Mesendoderm (in vitro differentiated cells): ENCODE measurements around the gene FAHD2A. TPM values are rescaled to one million over a fixed set of nuclear protein-coding genes. Genes with fewer than 3 reads are reported as not detected.
A peak's percentile ranks its signal among the peaks of the same experiment; 100 is the strongest.

Experiments used
- DNase-seq: peaks from one replicate; pipeline ENCODE4 v3.0.0; 2013
- H2AK5ac ChIP-seq: 2 replicates; pipeline ENCODE4 v1.6.1; 2013; ENCODE audit warnings: low read length, inconsistent platforms
- H2BK120ac ChIP-seq: 2 replicates; pipeline ENCODE4 v1.6.1; 2013; ENCODE audit warnings: low read depth, mild to moderate bottlenecking, low read length, moderate library complexity, mixed read lengths
- H2BK15ac ChIP-seq: replicated peaks from 2 replicates; pipeline ENCODE4 v1.6.1; 2013; ENCODE audit warnings: low read depth, mild to moderate bottlenecking, moderate library complexity
- H2BK5ac ChIP-seq: 2 replicates; pipeline ENCODE4 v1.6.1; 2013; ENCODE audit warnings: low read length, inconsistent platforms
- H3K18ac ChIP-seq: 2 replicates; pipeline ENCODE4 v1.6.1; 2013; ENCODE audit warnings: mild to moderate bottlenecking, low read length, mixed read lengths
- H3K23ac ChIP-seq: one replicate; pipeline ENCODE4 v1.6.1; 2013; ENCODE audit warnings: low read length
- H3K27ac ChIP-seq: 2 replicates; pipeline ENCODE4 v1.5.1; 2013; ENCODE audit warnings: low read depth, mild to moderate bottlenecking, inconsistent platforms, low read length, moderate library complexity
- H3K27me3 ChIP-seq: 2 replicates; pipeline ENCODE4 v1.6.1; 2013; ENCODE audit warnings: low read length, control low read depth, mild to moderate bottlenecking, inconsistent platforms; ENCODE audit not compliant: insufficient read depth, poor library complexity
- H3K36me3 ChIP-seq: 2 replicates; pipeline ENCODE4 v1.6.1; 2013; ENCODE audit warnings: low read length, inconsistent platforms; ENCODE audit not compliant: control insufficient read depth, insufficient read depth
- H3K4ac ChIP-seq: one replicate; pipeline ENCODE4 v1.6.1; 2013; ENCODE audit warnings: low read depth, mild to moderate bottlenecking, low read length, moderate library complexity
- H3K4me1 ChIP-seq: 2 replicates; pipeline ENCODE4 v1.6.1; 2013; ENCODE audit warnings: low read depth, low read length, inconsistent platforms; ENCODE audit not compliant: control insufficient read depth
- H3K4me2 ChIP-seq: 2 replicates; pipeline ENCODE4 v1.6.1; 2013; ENCODE audit warnings: low read length
- H3K4me3 ChIP-seq: 2 replicates; pipeline ENCODE4 v1.5.1; 2013; ENCODE audit warnings: mild to moderate bottlenecking, low read length
- H3K56ac ChIP-seq: one replicate; pipeline ENCODE4 v1.6.1; 2013; ENCODE audit warnings: low read length
- H3K79me1 ChIP-seq: 2 replicates; pipeline ENCODE4 v1.6.1; 2013; ENCODE audit warnings: low read length, inconsistent platforms
- H3K79me2 ChIP-seq: 2 replicates; pipeline ENCODE4 v1.6.1; 2013; ENCODE audit warnings: mild to moderate bottlenecking, low read length; ENCODE audit not compliant: control insufficient read depth, insufficient read depth
- H3K9ac ChIP-seq: 2 replicates; pipeline ENCODE4 v1.6.1; 2013; ENCODE audit warnings: low read length, inconsistent platforms
- H4K5ac ChIP-seq: one replicate; pipeline ENCODE4 v1.6.1; 2013; ENCODE audit warnings: low read length
- H4K8ac ChIP-seq: one replicate; pipeline ENCODE4 v1.6.1; 2013; ENCODE audit warnings: low read depth, mild to moderate bottlenecking, control low read depth, low read length, moderate library complexity
- WGBS: extraction: QIAGEN DNeasy Blood & Tissue Kit; methylation state at CpG from one replicate; pipeline ENCODE4 v1.1.7; 2013; ENCODE audit warnings: low lambda C conversion rate, missing lambda C conversion rate; ENCODE audit not compliant: insufficient coverage; ENCODE audit errors: extremely low coverage; 5-methylcytosine and 5-hydroxymethylcytosine counted together
- polyA plus RNA-seq, 2 experiments: library from polyadenylated mRNA; stranded (reverse); fragments of 200-250 nt; gene quantifications; one replicate each; pipeline ENCODE4 v1.2.3, GENCODE V29; 2013

FAHD2A gene
- 15.4 TPM for polyA plus RNA-seq (2013, experiment 1 of 2)
- polyA plus RNA-seq (2013, experiment 2 of 2) = 15.0 TPM

GRCh38 chr2:95402370-95403203, at the start of gene FAHD2A:
Gene FAHD2A, plus strand, starts transcription at chr2:95402708. Its CDS starts 2,851 bp downstream, at chr2:95405559.
- H3K79me2 ChIP-seq = peaks cover 9% of the 10 kb centered on the region
- peak; percentile 95 for DNase-seq
- H3K4me3 ChIP-seq = peak within 1 kb of the TSS; percentile 93
- H3K56ac ChIP-seq = peak within 1 kb of the TSS; percentile 96
- no peak within 1 kb of the TSS for H2BK15ac ChIP-seq
- H3K36me3 ChIP-seq = no peaks in the 10 kb centered on the region
- H2BK5ac ChIP-seq = no peak within 1 kb of the TSS
- no peak within 1 kb of the TSS for H4K8ac ChIP-seq
- no peaks in the 10 kb centered on the region for H3K27me3 ChIP-seq
- peak within 1 kb of the TSS; percentile 91 for H3K9ac ChIP-seq
- peaks cover 3% of the 10 kb centered on the region for H3K79me1 ChIP-seq
- H3K4me2 ChIP-seq = peak within 1 kb of the TSS; percentile 77
- H3K23ac ChIP-seq = peak within 1 kb of the TSS; percentile 45
- H3K18ac ChIP-seq = peak within 1 kb of the TSS; percentile 34
- no peak within 1 kb of the TSS for H4K5ac ChIP-seq
- H2BK120ac ChIP-seq = no peak within 1 kb of the TSS
- H2AK5ac ChIP-seq = no peak within 1 kb of the TSS
- peak within 1 kb of the TSS; percentile 44 for H3K4ac ChIP-seq
- no peak within 1 kb of the TSS for H3K27ac ChIP-seq
- H3K4me1 ChIP-seq = no peaks in the 10 kb centered on the region
- no CpG with 5 or more reads among the region's 64 CpGs for WGBS

- no peak for DNase-seq
- no peak overlapping the region for H3K18ac ChIP-seq
- no CpG with 5 or more reads among the region's 10 CpGs for WGBS
- H4K8ac ChIP-seq = no peak overlapping the region
- no peaks in the 10 kb centered on the region for H3K4me1 ChIP-seq
- H3K4ac ChIP-seq = no peak overlapping the region
- no peak overlapping the region for H2BK5ac ChIP-seq
- H3K27ac ChIP-seq = no peak overlapping the region
- no peaks in the 10 kb centered on the region for H3K79me1 ChIP-seq
- H3K36me3 ChIP-seq = no peaks in the 10 kb centered on the region
- no peak overlapping the region for H3K23ac ChIP-seq
- H3K4me3 ChIP-seq = no peak overlapping the region
- H2AK5ac ChIP-seq = no peak overlapping the region
- no peaks in the 10 kb centered on the region for H3K79me2 ChIP-seq
- no peak overlapping the region for H2BK120ac ChIP-seq
- H3K4me2 ChIP-seq = no peak overlapping the region
- no peak overlapping the region for H4K5ac ChIP-seq
- no peaks in the 10 kb centered on the region for H3K27me3 ChIP-seq
- H3K56ac ChIP-seq = no peak overlapping the region
- H2BK15ac ChIP-seq = no peak overlapping the region
- H3K9ac ChIP-seq = no peak overlapping the region
Measured at GRCh38 chr2:95353055-95353575, 49.4 kb upstream of the FAHD2A start.

GRCh38 chr2:95353613-95354468, 48.7 kb upstream of the FAHD2A start:
- Histone ChIP-seq H3K56ac (no peak overlapping the region), H2BK5ac (no peak overlapping the region), H3K4me3 (no peak overlapping the region), H3K9ac (no peak overlapping the region), H4K5ac (no peak overlapping the region), H3K4me1 (no peaks in the 10 kb centered on the region), H2BK15ac (no peak overlapping the region), H3K79me1 (no peaks in the 10 kb centered on the region), H3K36me3 (no peaks in the 10 kb centered on the region), H3K23ac (no peak overlapping the region), H2AK5ac (no peak overlapping the region), H3K18ac (no peak overlapping the region), H3K4ac (no peak overlapping the region), H2BK120ac (no peak overlapping the region), H3K79me2 (no peaks in the 10 kb centered on the region), H3K4me2 (no peak overlapping the region), H4K8ac (no peak overlapping the region), H3K27me3 (no peaks in the 10 kb centered on the region), H3K27ac (no peak overlapping the region)
- no peak for DNase-seq
- WGBS = no CpG with 5 or more reads among the region's 22 CpGs

GRCh38 chr2:95354469-95354901, 48.0 kb upstream of the FAHD2A start:
- Histone ChIP-seq H3K79me2 (no peaks in the 10 kb centered on the region), H3K4ac (no peak overlapping the region), H2AK5ac (no peak overlapping the region), H3K4me2 (no peak overlapping the region), H2BK15ac (no peak overlapping the region), H2BK120ac (no peak overlapping the region), H2BK5ac (no peak overlapping the region), H3K36me3 (no peaks in the 10 kb centered on the region), H3K9ac (no peak overlapping the region), H3K27ac (no peak overlapping the region), H3K4me1 (no peaks in the 10 kb centered on the region), H3K27me3 (no peaks in the 10 kb centered on the region), H4K8ac (no peak overlapping the region), H3K4me3 (no peak overlapping the region), H4K5ac (no peak overlapping the region), H3K79me1 (no peaks in the 10 kb centered on the region), H3K23ac (no peak overlapping the region), H3K56ac (no peak overlapping the region), H3K18ac (no peak overlapping the region)
- no CpG with 5 or more reads among the region's 5 CpGs for WGBS
- no peak for DNase-seq

- H4K5ac ChIP-seq = no peak overlapping the region
- H3K4me3 ChIP-seq = no peak overlapping the region
- no peak overlapping the region for H2BK120ac ChIP-seq
- no peak overlapping the region for H3K4me2 ChIP-seq
- no peaks in the 10 kb centered on the region for H3K27me3 ChIP-seq
- no peak overlapping the region for H2AK5ac ChIP-seq
- WGBS = no CpG with 5 or more reads among the region's 8 CpGs
- H3K4ac ChIP-seq = no peak overlapping the region
- no peak overlapping the region for H2BK15ac ChIP-seq
- H3K79me1 ChIP-seq = no peaks in the 10 kb centered on the region
- no peaks in the 10 kb centered on the region for H3K36me3 ChIP-seq
- H3K56ac ChIP-seq = no peak overlapping the region
- no peak overlapping the region for H3K18ac ChIP-seq
- H3K79me2 ChIP-seq = no peaks in the 10 kb centered on the region
- no peak overlapping the region for H3K23ac ChIP-seq
- no peak for DNase-seq
- no peak overlapping the region for H3K9ac ChIP-seq
- no peak overlapping the region for H3K27ac ChIP-seq
- no peaks in the 10 kb centered on the region for H3K4me1 ChIP-seq
- H2BK5ac ChIP-seq = no peak overlapping the region
- H4K8ac ChIP-seq = no peak overlapping the region
Measured at GRCh38 chr2:95354925-95355324, 47.6 kb upstream of the FAHD2A start.
